ENCODE results near the gene MKS1. TPM values are rescaled to one million over a fixed set of nuclear protein-coding genes. Genes with fewer than 3 reads are reported as not detected.

MKS1 gene
- polyA plus RNA-seq, 3 donors: 4.2 to 7.6 (median 5.0) TPM

DNA sequence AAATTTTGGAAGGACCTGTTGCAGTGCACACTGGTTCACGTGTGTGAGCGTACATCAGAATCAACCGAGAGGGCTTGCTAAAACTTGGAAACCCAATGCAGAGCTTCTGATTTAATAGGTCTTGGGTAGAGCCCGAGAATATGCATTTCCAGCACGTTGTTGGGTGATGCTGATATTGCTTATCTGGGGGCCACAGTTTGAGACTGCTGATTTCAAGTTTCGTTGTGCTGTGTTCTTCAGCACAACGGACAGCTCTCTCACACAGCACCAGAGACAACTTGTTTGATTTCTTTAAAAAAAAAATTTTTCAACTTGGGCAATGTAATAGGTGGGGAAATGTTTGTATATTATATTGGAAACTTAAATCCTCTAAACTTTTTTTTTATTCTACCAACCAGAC, 42.9 kb downstream of the MKS1 start:
- WGBS (ENCODE audit: insufficient coverage): 61% methylated on average over 3 of the region's 7 CpGs

DNA sequence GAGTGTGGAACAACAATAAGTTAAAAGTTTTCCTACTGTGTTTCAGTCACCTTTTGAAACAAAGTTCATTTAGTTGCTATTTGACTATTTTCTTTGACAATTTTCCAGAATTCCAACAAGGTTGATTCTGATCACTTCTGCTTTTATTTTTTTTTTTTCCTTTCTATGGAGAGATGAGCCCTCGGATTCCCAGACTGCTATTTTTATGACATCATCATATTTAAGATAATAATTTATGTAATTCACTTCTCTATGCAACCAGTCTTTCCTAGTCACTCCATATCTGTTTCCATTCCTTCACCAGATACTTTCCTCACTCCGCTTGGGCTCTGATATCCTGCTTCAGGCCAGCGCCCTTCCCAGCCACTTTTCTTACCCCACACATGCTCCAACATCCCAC, 44.2 kb downstream of the MKS1 start:
- Histone ChIP-seq H3K27ac (ENCODE audit: low read depth in 1 of 2, low read length in 2 of 2) (no peak overlapping the region), H2AFZ (ENCODE audit: insufficient read depth, low read depth, low read length, poor library complexity, severe bottlenecking) (no peak overlapping the region), H3K4me3 (replicated peaks in 1 of 3; ENCODE audit: low read depth in 2 of 3, low read length in 3 of 3) (no peak overlapping the region), H3K9ac (ENCODE audit: insufficient read depth, low read length, poor library complexity, severe bottlenecking) (no peak overlapping the region), H3K79me2 (ENCODE audit: insufficient read depth, low read length) (no peaks in the 10 kb centered on the region), H3K9me3 (replicated peaks in 1 of 2; ENCODE audit: control insufficient read depth in 1 of 2, insufficient read depth in 1 of 2, low read length in 2 of 2) (no peaks in the 10 kb centered on the region), H3K4me1 (ENCODE audit: control insufficient read depth in 1 of 2, insufficient read depth in 2 of 2, low read length in 2 of 2) (no peaks in the 10 kb centered on the region), H3K27me3 (ENCODE audit: control insufficient read depth in 2 of 2, insufficient read depth in 2 of 2, low read length in 2 of 2) (peaks cover 6 to 16% of the 10 kb centered on the region in 2 donors), H4K20me1 (ENCODE audit: insufficient read depth, low read length) (no peaks in the 10 kb centered on the region), H3K36me3 (replicated peaks in 1 of 2; ENCODE audit: control insufficient read depth in 1 of 2, insufficient read depth in 2 of 2, low read length in 2 of 2) (no peaks in the 10 kb centered on the region), H3K4me2 (replicated peaks; ENCODE audit: extremely low read depth, low read length, poor library complexity, severe bottlenecking) (no peak overlapping the region)
- no peaks in the 10 kb centered on the region for H3K36me3 Mint-ChIP-seq
- TF ChIP-seq, protein P1, sequence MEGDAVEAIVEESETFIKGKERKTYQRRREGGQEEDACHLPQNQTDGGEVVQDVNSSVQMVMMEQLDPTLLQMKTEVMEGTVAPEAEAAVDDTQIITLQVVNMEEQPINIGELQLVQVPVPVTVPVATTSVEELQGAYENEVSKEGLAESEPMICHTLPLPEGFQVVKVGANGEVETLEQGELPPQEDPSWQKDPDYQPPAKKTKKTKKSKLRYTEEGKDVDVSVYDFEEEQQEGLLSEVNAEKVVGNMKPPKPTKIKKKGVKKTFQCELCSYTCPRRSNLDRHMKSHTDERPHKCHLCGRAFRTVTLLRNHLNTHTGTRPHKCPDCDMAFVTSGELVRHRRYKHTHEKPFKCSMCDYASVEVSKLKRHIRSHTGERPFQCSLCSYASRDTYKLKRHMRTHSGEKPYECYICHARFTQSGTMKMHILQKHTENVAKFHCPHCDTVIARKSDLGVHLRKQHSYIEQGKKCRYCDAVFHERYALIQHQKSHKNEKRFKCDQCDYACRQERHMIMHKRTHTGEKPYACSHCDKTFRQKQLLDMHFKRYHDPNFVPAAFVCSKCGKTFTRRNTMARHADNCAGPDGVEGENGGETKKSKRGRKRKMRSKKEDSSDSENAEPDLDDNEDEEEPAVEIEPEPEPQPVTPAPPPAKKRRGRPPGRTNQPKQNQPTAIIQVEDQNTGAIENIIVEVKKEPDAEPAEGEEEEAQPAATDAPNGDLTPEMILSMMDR (IDR thresholded peaks at IDR 0.05): no peak
- H3K4me3 Mint-ChIP-seq: peak overlapping the region in 1 of 2 donors; percentile 3
- intact Hi-C loops (cut with micrococcal nuclease): no loop called here
- 100% methylated on average over 1 of the region's 3 CpGs for WGBS (ENCODE audit: insufficient coverage)
- no peaks in the 10 kb centered on the region for H3K4me1 Mint-ChIP-seq
- peaks cover 3 to 43% (median 9%) of the 10 kb centered on the region in 3 donors for H3K27me3 Mint-ChIP-seq (ENCODE audit: low read depth in 3 of 3)
- no peak overlapping the region for H3K27ac Mint-ChIP-seq
- DNase-seq: no peak
- no peaks in the 10 kb centered on the region for H3K9me3 Mint-ChIP-seq

More for the DNA sequence above, 42.9 kb downstream of the MKS1 start:
- no peak for DNase-seq
- Histone ChIP-seq H3K4me2 (replicated peaks; ENCODE audit: extremely low read depth, low read length, poor library complexity, severe bottlenecking) (no peak overlapping the region), H3K27ac (ENCODE audit: low read depth in 1 of 2, low read length in 2 of 2) (no peak overlapping the region), H3K36me3 (replicated peaks in 1 of 2; ENCODE audit: control insufficient read depth in 1 of 2, insufficient read depth in 2 of 2, low read length in 2 of 2) (no peaks in the 10 kb centered on the region), H3K4me3 (replicated peaks in 1 of 3; ENCODE audit: low read depth in 2 of 3, low read length in 3 of 3) (no peak overlapping the region), H3K9ac (ENCODE audit: insufficient read depth, low read length, poor library complexity, severe bottlenecking) (no peak overlapping the region), H3K4me1 (ENCODE audit: control insufficient read depth in 1 of 2, insufficient read depth in 2 of 2, low read length in 2 of 2) (no peaks in the 10 kb centered on the region), H2AFZ (ENCODE audit: insufficient read depth, low read depth, low read length, poor library complexity, severe bottlenecking) (no peak overlapping the region), H4K20me1 (ENCODE audit: insufficient read depth, low read length) (no peaks in the 10 kb centered on the region), H3K79me2 (ENCODE audit: insufficient read depth, low read length) (no peaks in the 10 kb centered on the region), H3K27me3 (ENCODE audit: control insufficient read depth in 2 of 2, insufficient read depth in 2 of 2, low read length in 2 of 2) (peaks cover 4 to 8% of the 10 kb centered on the region in 2 donors), H3K9me3 (replicated peaks in 1 of 2; ENCODE audit: control insufficient read depth in 1 of 2, insufficient read depth in 1 of 2, low read length in 2 of 2) (no peaks in the 10 kb centered on the region)
- H3K9me3 Mint-ChIP-seq: no peaks in the 10 kb centered on the region
- no peak overlapping the region for H3K27ac Mint-ChIP-seq
- intact Hi-C loops (cut with micrococcal nuclease): no loop called here
- TF ChIP-seq, protein P1 (IDR thresholded peaks at IDR 0.05): no peak
- peaks cover 4 to 39% (median 4%) of the 10 kb centered on the region in 3 donors for H3K27me3 Mint-ChIP-seq (ENCODE audit: low read depth in 3 of 3)
- peak overlapping the region in 1 of 2 donors; percentile 32 for H3K4me3 Mint-ChIP-seq
- H3K36me3 Mint-ChIP-seq: no peaks in the 10 kb centered on the region
- H3K4me1 Mint-ChIP-seq: no peaks in the 10 kb centered on the region

Data from CD14-positive monocyte (primary cell).